GM12892 (cell line): ENCODE data around the gene TET1.

ENCODE experiments used
- POLR2A ChIP-seq: IDR thresholded peaks from 2 replicates; pipeline ENCODE4 v1.6.1; 2011; ENCODE audit warnings: low read depth, low read length, control low read depth
- POLR2AphosphoS5 ChIP-seq: IDR thresholded peaks from 2 replicates; pipeline ENCODE4 v1.6.1; 2011; ENCODE audit warnings: low read depth, low read length, control low read depth

GRCh38 chr10:68517188-68517587, 42.9 kb upstream of the TET1 start:
- no peak for TF ChIP-seq POLR2A
- no peak for TF ChIP-seq POLR2AphosphoS5
